ENCODE results near the gene SYNRG.

SYNRG gene

DNA sequence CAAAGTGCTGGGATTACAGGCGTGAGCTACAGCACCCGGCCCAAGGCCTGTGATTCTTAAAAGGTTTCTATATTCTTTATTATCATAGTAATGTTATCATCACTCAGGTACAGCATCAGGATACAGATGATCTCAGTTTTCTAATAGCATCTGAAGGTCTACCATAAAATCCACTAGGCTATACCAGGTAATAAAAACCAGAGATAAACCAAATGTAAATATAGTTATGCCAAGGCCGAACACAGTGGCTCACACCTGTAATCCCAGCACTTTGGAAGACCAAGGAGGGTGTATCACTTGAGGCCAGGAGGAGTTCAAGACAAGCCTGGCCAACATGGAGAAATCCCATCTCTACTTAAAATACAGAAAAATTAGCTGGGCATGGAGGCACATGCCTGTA is 53.8 kb downstream of the SYNRG start (continued):
- TF ChIP-seq ZNF157 (tag by site-specific recombination; IDR thresholded peaks at IDR 0.05) (no peak), ZNF521 (tag by site-specific recombination; IDR thresholded peaks at IDR 0.05) (no peak)
- TF ChIP-seq, protein P1, sequence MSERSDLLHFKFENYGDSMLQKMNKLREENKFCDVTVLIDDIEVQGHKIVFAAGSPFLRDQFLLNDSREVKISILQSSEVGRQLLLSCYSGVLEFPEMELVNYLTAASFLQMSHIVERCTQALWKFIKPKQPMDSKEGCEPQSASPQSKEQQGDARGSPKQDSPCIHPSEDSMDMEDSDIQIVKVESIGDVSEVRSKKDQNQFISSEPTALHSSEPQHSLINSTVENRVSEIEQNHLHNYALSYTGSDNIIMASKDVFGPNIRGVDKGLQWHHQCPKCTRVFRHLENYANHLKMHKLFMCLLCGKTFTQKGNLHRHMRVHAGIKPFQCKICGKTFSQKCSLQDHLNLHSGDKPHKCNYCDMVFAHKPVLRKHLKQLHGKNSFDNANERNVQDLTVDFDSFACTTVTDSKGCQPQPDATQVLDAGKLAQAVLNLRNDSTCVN (tag by site-specific recombination; optimal IDR thresholded peaks at IDR 0.05), result no peak
- TF ChIP-seq, protein P2, sequence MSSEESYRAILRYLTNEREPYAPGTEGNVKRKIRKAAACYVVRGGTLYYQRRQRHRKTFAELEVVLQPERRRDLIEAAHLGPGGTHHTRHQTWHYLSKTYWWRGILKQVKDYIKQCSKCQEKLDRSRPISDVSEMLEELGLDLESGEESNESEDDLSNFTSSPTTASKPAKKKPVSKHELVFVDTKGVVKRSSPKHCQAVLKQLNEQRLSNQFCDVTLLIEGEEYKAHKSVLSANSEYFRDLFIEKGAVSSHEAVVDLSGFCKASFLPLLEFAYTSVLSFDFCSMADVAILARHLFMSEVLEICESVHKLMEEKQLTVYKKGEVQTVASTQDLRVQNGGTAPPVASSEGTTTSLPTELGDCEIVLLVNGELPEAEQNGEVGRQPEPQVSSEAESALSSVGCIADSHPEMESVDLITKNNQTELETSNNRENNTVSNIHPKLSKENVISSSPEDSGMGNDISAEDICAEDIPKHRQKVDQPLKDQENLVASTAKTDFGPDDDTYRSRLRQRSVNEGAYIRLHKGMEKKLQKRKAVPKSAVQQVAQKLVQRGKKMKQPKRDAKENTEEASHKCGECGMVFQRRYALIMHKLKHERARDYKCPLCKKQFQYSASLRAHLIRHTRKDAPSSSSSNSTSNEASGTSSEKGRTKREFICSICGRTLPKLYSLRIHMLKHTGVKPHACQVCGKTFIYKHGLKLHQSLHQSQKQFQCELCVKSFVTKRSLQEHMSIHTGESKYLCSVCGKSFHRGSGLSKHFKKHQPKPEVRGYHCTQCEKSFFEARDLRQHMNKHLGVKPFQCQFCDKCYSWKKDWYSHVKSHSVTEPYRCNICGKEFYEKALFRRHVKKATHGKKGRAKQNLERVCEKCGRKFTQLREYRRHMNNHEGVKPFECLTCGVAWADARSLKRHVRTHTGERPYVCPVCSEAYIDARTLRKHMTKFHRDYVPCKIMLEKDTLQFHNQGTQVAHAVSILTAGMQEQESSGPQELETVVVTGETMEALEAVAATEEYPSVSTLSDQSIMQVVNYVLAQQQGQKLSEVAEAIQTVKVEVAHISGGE (tag by site-specific recombination; conservative IDR thresholded peaks at IDR 0.05; ENCODE audit: low read depth), result no peak

- H3K4me3 ChIP-seq (ENCODE audit: low read depth, low read length), result no peak overlapping the region
- H3K9me3 ChIP-seq (ENCODE audit: control insufficient read depth, insufficient read depth, low read depth, low read length), result no peaks in the 10 kb centered on the region
- no peaks in the 10 kb centered on the region for H3K4me1 ChIP-seq (ENCODE audit: control insufficient read depth, insufficient read depth, low read length)
- peaks cover 22 to 30% of the 10 kb centered on the region in 2 experiments for H3K36me3 ChIP-seq (ENCODE audit: control insufficient read depth in 2 of 2, insufficient read depth in 1 of 2, low read length in 2 of 2)
- H3K27ac ChIP-seq (ENCODE audit: extremely low read depth, low read depth, low read length), result no peak overlapping the region
- ChIA-PET POLR2A (interaction anchor here (0.6 kb wide), 1 partner anchor 100 kb away, joined by 3 read pairs; no protein-coding TSS in a partner anchor), CTCF (interaction anchor here (0.6 to 2.3 kb wide), 3 partner anchors 11 to 102 kb away, joined by 3 to 5 read pairs (median 4); no protein-coding TSS in a partner anchor)
- TF ChIP-seq PRDM4 (tag by site-specific recombination; IDR thresholded peaks at IDR 0.05) (no peak), ZNF792 (tag by site-specific recombination; IDR thresholded peaks at IDR 0.05) (no peak), SCRT2 (tag by site-specific recombination; IDR thresholded peaks at IDR 0.05) (peak; percentile 92), ZBTB44 (tag by site-specific recombination; IDR thresholded peaks at IDR 0.05) (no peak), SCRT1 (tag by site-specific recombination; IDR thresholded peaks at IDR 0.05; ENCODE audit: borderline replicate concordance) (peak; percentile 84)
Observed at GRCh38 chr17:37553401-37553966, 55.7 kb downstream of the SYNRG start.

- Histone ChIP-seq H3K36me3 (ENCODE audit: control insufficient read depth in 2 of 2, insufficient read depth in 1 of 2, low read length in 2 of 2) (peaks cover 15 to 18% of the 10 kb centered on the region in 2 experiments), H3K4me3 (ENCODE audit: low read depth, low read length) (no peak overlapping the region), H3K9me3 (ENCODE audit: control insufficient read depth, insufficient read depth, low read depth, low read length) (no peaks in the 10 kb centered on the region), H3K27ac (ENCODE audit: extremely low read depth, low read depth, low read length) (no peak overlapping the region), H3K4me1 (ENCODE audit: control insufficient read depth, insufficient read depth, low read length) (no peaks in the 10 kb centered on the region)
- CTCF ChIA-PET, result interaction anchor here (0.6 to 1.9 kb wide), 2 partner anchors 18 kb away, joined by 4 to 7 read pairs; no protein-coding TSS in a partner anchor
- TF ChIP-seq ZFHX2 (tag by site-specific recombination; conservative IDR thresholded peaks at IDR 0.05), result peak; percentile 35; the same call in 1 of the 2 replicates
- no peak for TF ChIP-seq ZNF555 (tag by site-specific recombination; conservative IDR thresholded peaks at IDR 0.05)
- TF ChIP-seq ZNF747 (tag by site-specific recombination; IDR thresholded peaks at IDR 0.05), result no peak
- no peak for TF ChIP-seq ZNF830 (tag by site-specific recombination; IDR thresholded peaks at IDR 0.05; ENCODE audit: low read depth)
- no peak for TF ChIP-seq MZF1 (tag by site-specific recombination; IDR thresholded peaks at IDR 0.05; ENCODE audit: borderline replicate concordance)
- no peak for TF ChIP-seq ZNF561 (tag by site-specific recombination; IDR thresholded peaks at IDR 0.05; ENCODE audit: borderline replicate concordance)
- no peak for TF ChIP-seq ZBTB21 (tag by site-specific recombination; IDR thresholded peaks at IDR 0.05)
- no peak for TF ChIP-seq ZNF514 (tag by site-specific recombination; IDR thresholded peaks at IDR 0.05)
- no peak for TF ChIP-seq ZSCAN30 (tag by site-specific recombination; IDR thresholded peaks at IDR 0.05)
- POLR2A ChIA-PET, result interaction anchor here (0.6 to 0.7 kb wide), 2 partner anchors 11 to 246 kb away, joined by 3 read pairs; no protein-coding TSS in a partner anchor
Observed at GRCh38 chr17:37551788-37552187, 57.4 kb downstream of the SYNRG start.
